Liver (tissue), 9 donors: ENCODE data around the gene GCNT4. TPM values are rescaled to one million over a fixed set of nuclear protein-coding genes. Genes with fewer than 3 reads are reported as not detected.

Experiments used
- DNase-seq: peaks from one replicate; pipeline ENCODE4 v3.0.0-alpha.2; 2017; ENCODE audit warnings: low spot score
- H3K27ac ChIP-seq, 2 donors: one replicate each; pipeline ENCODE4 v1.7.0; 2013; ENCODE audit warnings: inconsistent platforms in 2 of 2, low read length in 2 of 2, control low read depth in 1 of 2, low read depth in 1 of 2, mild to moderate bottlenecking in 1 of 2
- H3K27me3 ChIP-seq, 4 donors: one replicate each; pipeline versions ENCODE4 v1.6.1 to v1.7.0; 2013; ENCODE audit warnings: low read length in 3 of 4, inconsistent platforms in 1 of 4, mild to moderate bottlenecking in 1 of 4, moderate library complexity in 1 of 4; ENCODE audit not compliant: control insufficient read depth in 4 of 4, insufficient read depth in 4 of 4
- H3K36me3 ChIP-seq, 4 donors: one replicate each; pipeline versions ENCODE4 v1.6.1 to v1.7.0; 2013; ENCODE audit warnings: low read length in 3 of 4, mild to moderate bottlenecking in 3 of 4, low read depth in 1 of 4, moderate library complexity in 1 of 4; ENCODE audit not compliant: control insufficient read depth in 4 of 4, insufficient read depth in 3 of 4
- H3K4me1 ChIP-seq, 4 donors: one replicate each; pipeline versions ENCODE4 v1.6.1 to v1.7.0; 2013; ENCODE audit warnings: low read length in 3 of 4, mild to moderate bottlenecking in 3 of 4, moderate library complexity in 1 of 4; ENCODE audit not compliant: control insufficient read depth in 4 of 4, insufficient read depth in 4 of 4
- H3K4me3 ChIP-seq, 3 donors: one replicate each; pipeline versions ENCODE4 v1.6.1 to v1.7.0; 2013; ENCODE audit warnings: low read length in 3 of 3, control low read depth in 1 of 3, low read depth in 1 of 3, mild to moderate bottlenecking in 1 of 3
- H3K9ac ChIP-seq, 2 donors: one replicate each; pipeline ENCODE4 v1.7.0; 2013; ENCODE audit warnings: low read length in 2 of 2, mild to moderate bottlenecking in 2 of 2, moderate library complexity in 2 of 2, control low read depth in 1 of 2, low read depth in 1 of 2
- H3K9me3 ChIP-seq, 4 donors: one replicate each; pipeline versions ENCODE4 v1.6.1 to v1.7.0; 2013; ENCODE audit warnings: low read length in 3 of 4; ENCODE audit not compliant: control insufficient read depth in 4 of 4
- ATF3 ChIP-seq: IDR thresholded peaks from 2 replicates; pipeline ENCODE4 v1.6.1; 2016; ENCODE audit warnings: antibody characterized with exemption
- CTCF ChIP-seq: fragments of 150-350 bp; IDR thresholded peaks from 2 replicates; pipeline ENCODE4 v1.5.1; 2017; ENCODE audit warnings: improper control_type of control experiment, low read depth, low read length; ENCODE audit not compliant: missing input control
- EGR1 ChIP-seq, 2 donors: IDR thresholded peaks; 2 replicates each; pipeline ENCODE4 v1.6.1; 2016 to 2018; ENCODE audit warnings: antibody characterized with exemption in 2 of 2, low read depth in 2 of 2
- FOXA1 ChIP-seq: IDR thresholded peaks from 2 replicates; pipeline ENCODE4 v1.6.1; 2016; ENCODE audit warnings: antibody characterized with exemption
- HNF4A ChIP-seq, 2 donors: conservative IDR thresholded peaks; 2 replicates each; pipeline ENCODE4 v1.6.1; 2016; ENCODE audit warnings: antibody characterized with exemption in 2 of 2, mild to moderate bottlenecking in 2 of 2
- HNF4G ChIP-seq: IDR thresholded peaks from 2 replicates; pipeline ENCODE4 v1.6.1; 2016; ENCODE audit warnings: antibody characterized with exemption
- JUND ChIP-seq, 2 donors: IDR thresholded peaks; 2 replicates each; pipeline ENCODE4 v1.6.1; 2016; ENCODE audit warnings: antibody characterized with exemption in 2 of 2
- NR2F2 ChIP-seq: IDR thresholded peaks from 2 replicates; pipeline ENCODE4 v1.6.1; 2016; ENCODE audit warnings: antibody characterized with exemption
- RAD21 ChIP-seq, 2 donors: IDR thresholded peaks; 2 replicates each; pipeline ENCODE4 v1.6.1; 2016; ENCODE audit warnings: antibody characterized with exemption in 2 of 2, mild to moderate bottlenecking in 2 of 2
- REST ChIP-seq: IDR thresholded peaks from 2 replicates; pipeline ENCODE4 v1.6.1; 2016; ENCODE audit warnings: antibody characterized with exemption, mild to moderate bottlenecking
- RXRA ChIP-seq, 2 donors: IDR thresholded peaks; 2 replicates each; pipeline ENCODE4 v1.6.1; 2017 to 2018; ENCODE audit warnings: antibody characterized with exemption in 2 of 2, mild to moderate bottlenecking in 1 of 2
- SP1 ChIP-seq: IDR thresholded peaks from 2 replicates; pipeline ENCODE4 v1.6.1; 2018; ENCODE audit warnings: antibody characterized with exemption, mild to moderate bottlenecking
- TAF1 ChIP-seq: conservative IDR thresholded peaks from 2 replicates; pipeline ENCODE4 v1.6.1; 2016; ENCODE audit warnings: antibody characterized with exemption, mild to moderate bottlenecking
- ZBTB33 ChIP-seq: IDR thresholded peaks from 2 replicates; pipeline ENCODE4 v1.6.1; 2016; ENCODE audit warnings: antibody characterized with exemption
- WGBS: extraction: QIAGEN DNeasy Blood & Tissue Kit; methylation state at CpG from one replicate; pipeline ENCODE4 v1.1.7; 2013; 5-methylcytosine and 5-hydroxymethylcytosine counted together
- polyA plus RNA-seq, 2 donors: library from polyadenylated mRNA; stranded (reverse) in 1 of 2; unstranded in 1 of 2; fragments of 200-250 nt in 1 of 2; fragments of >200 nt in 1 of 2; fragmentation: Nextera tagmentation in 1 of 2; extraction: Ambion mirVana in 1 of 2; gene quantifications; one replicate each; pipeline versions ENCODE4 v1.2.1 to v1.2.3, GENCODE V29; 2013 to 2015
- total RNA-seq, 2 donors: library from RNA; depleted of rRNA; stranded (reverse); fragments of >200 nt; gene quantifications; one replicate each; pipeline ENCODE4 v1.2.3, GENCODE V29; 2014
- TF ChIP-seq, protein P1 (sequence below): IDR thresholded peaks from 2 replicates; pipeline ENCODE4 v1.6.1; 2016; ENCODE audit warnings: antibody characterized with exemption
- donor health status: healthy.
- donor health status: healthy.
- donor health status: healthy.
- donor health status: healthy.
- donor health status: healthy.

GCNT4 gene
- total and polyA plus RNA-seq, 4 donors = 0.25 to 1.3 (median 0.39) TPM

- TF ChIP-seq NR2F2 = no peak
- TF ChIP-seq HNF4A (conservative IDR thresholded peaks at IDR 0.05) = peak; percentile 93
- peak in 1 of 2 donors; percentile 67 for TF ChIP-seq JUND (IDR thresholded peaks at IDR 0.05)
- no peak for TF ChIP-seq ATF3
- peak in 1 of 2 donors; percentile 40 for TF ChIP-seq EGR1 (IDR thresholded peaks at IDR 0.05; ENCODE audit: low read depth in 2 of 2)
- TF ChIP-seq RXRA (IDR thresholded peaks at IDR 0.05) = peak; percentile 58 to 85
- TF ChIP-seq, protein P1, sequence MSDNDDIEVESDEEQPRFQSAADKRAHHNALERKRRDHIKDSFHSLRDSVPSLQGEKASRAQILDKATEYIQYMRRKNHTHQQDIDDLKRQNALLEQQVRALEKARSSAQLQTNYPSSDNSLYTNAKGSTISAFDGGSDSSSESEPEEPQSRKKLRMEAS = peak; percentile 86
Measured at GRCh38 chr5:75010838-75011237, 41.5 kb downstream of the GCNT4 start (continued).

DNA sequence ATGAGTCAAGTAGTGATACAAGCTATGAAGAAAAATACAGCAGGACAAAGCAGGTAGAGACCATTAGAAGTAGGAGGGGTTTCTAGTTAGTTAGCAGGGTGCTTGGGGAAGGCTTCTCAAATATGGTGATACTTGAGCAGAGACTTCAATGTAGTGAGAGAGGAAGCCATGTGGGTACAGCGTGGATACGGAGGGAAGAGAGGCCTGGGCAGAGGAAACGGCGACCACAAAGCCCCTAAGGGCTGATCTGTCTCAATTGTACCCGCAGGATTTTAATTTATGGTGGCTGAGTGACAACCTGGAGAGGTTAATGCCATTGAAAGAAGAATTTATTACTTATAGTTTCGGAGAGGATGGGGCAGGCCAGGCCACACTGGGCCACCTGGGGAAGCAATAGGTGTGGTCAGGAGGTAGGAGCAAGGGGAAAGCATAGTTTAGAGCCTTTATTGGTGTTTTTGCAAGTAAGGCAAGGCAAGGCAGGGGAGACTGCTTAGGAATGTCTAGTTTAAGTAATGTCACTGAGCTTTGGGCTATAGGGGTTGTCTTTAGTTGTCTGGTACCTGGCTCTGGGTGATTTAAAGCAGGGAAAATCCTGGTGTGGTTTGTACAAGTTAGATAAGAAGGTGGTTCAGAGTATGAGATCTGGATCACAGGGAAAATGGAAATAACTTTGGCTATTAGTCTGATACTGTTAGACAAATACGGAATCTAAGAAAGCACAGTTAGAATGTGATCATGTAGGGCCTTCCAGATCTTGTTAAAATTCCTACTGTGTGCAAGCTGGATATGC, 42.6 kb downstream of the GCNT4 start:
- H3K4me3 ChIP-seq = no peak overlapping the region
- no peaks in the 10 kb centered on the region for H3K27me3 ChIP-seq
- 77% methylated on average over 7 of the region's 7 CpGs for WGBS
- DNase-seq = no peak
- TF ChIP-seq SP1 = no peak
- TF ChIP-seq CTCF = no peak
- TF ChIP-seq HNF4A (conservative IDR thresholded peaks at IDR 0.05) = no peak
- H3K36me3 ChIP-seq = no peaks in the 10 kb centered on the region
- H3K27ac ChIP-seq = no peak overlapping the region
- H3K9me3 ChIP-seq = peaks cover 0 to 7% (median 3%) of the 10 kb centered on the region in 4 donors
- no peak overlapping the region for H3K9ac ChIP-seq
- H3K4me1 ChIP-seq = peaks cover 0 to 9% (median 4%) of the 10 kb centered on the region in 4 donors

DNA sequence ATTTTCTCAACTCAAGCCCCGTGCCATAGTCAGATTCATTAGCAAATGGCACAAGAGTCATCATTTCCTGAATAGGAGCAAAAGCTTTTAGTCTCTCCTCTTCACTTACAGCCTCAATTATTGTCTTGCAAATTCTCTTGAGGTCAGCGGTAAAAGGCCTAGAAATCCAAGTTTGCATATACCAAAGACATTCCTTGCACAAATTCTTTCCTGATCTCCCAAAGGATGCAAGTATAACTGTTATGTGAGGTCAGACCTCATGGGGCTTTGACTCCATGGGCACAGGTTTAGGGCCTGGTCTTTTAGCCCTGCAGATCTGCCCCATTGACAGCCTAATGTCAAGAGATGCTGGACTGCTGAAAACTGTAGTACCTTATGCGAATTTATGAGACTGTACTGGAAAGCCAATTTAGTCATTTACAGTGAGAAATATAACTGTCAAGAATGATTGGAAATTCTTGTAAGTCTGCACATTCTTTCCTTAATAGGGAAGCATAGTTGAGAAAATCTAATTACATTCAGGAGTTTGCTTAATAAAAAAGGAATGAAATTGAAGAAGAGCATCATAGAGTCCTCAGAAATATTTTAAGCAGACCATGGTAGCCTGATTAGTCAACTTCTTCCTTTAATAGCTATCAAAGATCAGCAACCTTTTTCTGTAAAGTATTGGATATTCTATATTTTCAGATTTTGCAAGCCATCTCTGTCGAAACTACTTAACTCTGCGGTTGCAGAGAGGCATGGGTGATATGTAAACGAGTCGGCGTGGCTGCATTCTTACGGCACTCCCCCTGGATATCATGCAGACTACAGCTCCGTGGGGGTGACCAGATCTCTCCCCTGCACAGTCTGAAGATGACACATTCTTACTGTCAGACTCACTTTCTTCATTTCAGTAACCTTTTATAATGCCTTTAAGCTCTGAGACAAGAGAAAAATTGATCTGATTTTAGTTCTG, 45.2 kb downstream of the GCNT4 start:
- Histone ChIP-seq H3K27ac (no peak overlapping the region), H3K9ac (no peak overlapping the region), H3K36me3 (no peaks in the 10 kb centered on the region), H3K27me3 (no peaks in the 10 kb centered on the region), H3K4me1 (peaks cover 0 to 15% (median 9%) of the 10 kb centered on the region in 4 donors), H3K4me3 (no peak overlapping the region), H3K9me3 (peaks cover 0 to 12% (median 4%) of the 10 kb centered on the region in 4 donors)
- DNase-seq = no peak
- WGBS = 83% methylated on average over 10 of the region's 10 CpGs
- TF ChIP-seq HNF4A (conservative IDR thresholded peaks at IDR 0.05) (no peak), SP1 (no peak), CTCF (no peak), ATF3 (no peak), TAF1 (no peak), HNF4G (no peak), REST (no peak), JUND (IDR thresholded peaks at IDR 0.05) (no peak), RAD21 (IDR thresholded peaks at IDR 0.05) (no peak), RXRA (IDR thresholded peaks at IDR 0.05) (no peak), FOXA1 (no peak), ZBTB33 (no peak)
- TF ChIP-seq, protein P1 = no peak
